ENCODE results near the gene TENT5C. TPM values are rescaled to one million over a fixed set of nuclear protein-coding genes. Genes with fewer than 3 reads are reported as not detected.

TENT5C gene
- total RNA-seq, 1 donor from 2014 or later: 0.53 TPM

GRCh38 chr1:117584181-117584580, 21.7 kb upstream of the TENT5C start:
- no peak for FAIRE-seq
- Histone ChIP-seq H3K36me3 (ENCODE audit: control insufficient read depth, insufficient read depth, low read length) (no peaks in the 10 kb centered on the region), H3K4me3 (ENCODE audit: low read depth, low read length) (no peak overlapping the region), H3K27me3 (ENCODE audit: control insufficient read depth, insufficient read depth, low read length) (no peaks in the 10 kb centered on the region)
- DNase-seq (ENCODE audit: low read depth): no peak
- no peak for TF ChIP-seq CTCF (IDR thresholded peaks at IDR 0.05; ENCODE audit: insufficient read depth, low read length, severe bottlenecking)

- Histone ChIP-seq H3K36me3 (ENCODE audit: control insufficient read depth, insufficient read depth, low read length) (no peaks in the 10 kb centered on the region), H3K27me3 (ENCODE audit: control insufficient read depth, insufficient read depth, low read length) (no peaks in the 10 kb centered on the region), H3K4me3 (ENCODE audit: low read depth, low read length) (no peak overlapping the region)
- no peak for TF ChIP-seq CTCF (IDR thresholded peaks at IDR 0.05; ENCODE audit: insufficient read depth, low read length, severe bottlenecking)
- DNase-seq (ENCODE audit: low read depth) (no peak), FAIRE-seq (no peak)
Observed at GRCh38 chr1:117585086-117585485, 20.8 kb upstream of the TENT5C start.

GRCh38 chr1:117586337-117586736, 19.5 kb upstream of the TENT5C start:
- Histone ChIP-seq H3K27me3 (ENCODE audit: control insufficient read depth, insufficient read depth, low read length) (no peaks in the 10 kb centered on the region), H3K36me3 (ENCODE audit: control insufficient read depth, insufficient read depth, low read length) (no peaks in the 10 kb centered on the region), H3K4me3 (ENCODE audit: low read depth, low read length) (no peak overlapping the region)
- DNase-seq (ENCODE audit: low read depth): no peak
- no peak for FAIRE-seq
- no peak for TF ChIP-seq CTCF (IDR thresholded peaks at IDR 0.05; ENCODE audit: insufficient read depth, low read length, severe bottlenecking)

- H3K27me3 ChIP-seq (ENCODE audit: control insufficient read depth, insufficient read depth, low read length): no peaks in the 10 kb centered on the region
- no peak for TF ChIP-seq CTCF (IDR thresholded peaks at IDR 0.05; ENCODE audit: insufficient read depth, low read length, severe bottlenecking)
- H3K36me3 ChIP-seq (ENCODE audit: control insufficient read depth, insufficient read depth, low read length): no peaks in the 10 kb centered on the region
- FAIRE-seq (no peak), DNase-seq (ENCODE audit: low read depth) (no peak)
- H3K4me3 ChIP-seq (ENCODE audit: low read depth, low read length): no peak overlapping the region
Observed at GRCh38 chr1:117586747-117587498, 18.9 kb upstream of the TENT5C start.

- TF ChIP-seq CTCF (IDR thresholded peaks at IDR 0.05; ENCODE audit: insufficient read depth, low read length, severe bottlenecking): no peak
Observed at GRCh38 chr1:117587499-117588356, 18.1 kb upstream of the TENT5C start.

More at GRCh38 chr1:117587499-117588356, 18.1 kb upstream of the TENT5C start:
- DNase-seq (ENCODE audit: low read depth) (no peak), FAIRE-seq (no peak)
- no peaks in the 10 kb centered on the region for H3K27me3 ChIP-seq (ENCODE audit: control insufficient read depth, insufficient read depth, low read length)
- no peaks in the 10 kb centered on the region for H3K36me3 ChIP-seq (ENCODE audit: control insufficient read depth, insufficient read depth, low read length)
- H3K4me3 ChIP-seq (ENCODE audit: low read depth, low read length): no peak overlapping the region
